GM18520 (cell line): ENCODE measurements around the gene DENR.

Experiments used
- ATAC-seq: cut with Tn5 transposase; IDR thresholded peaks from one replicate; pipeline ENCODE4 v1.9.1; 2021; ENCODE audit not compliant: unreplicated experiment

DENR gene

GRCh38 chr12:122819209-122819785 is 66.7 kb downstream of the DENR start:
- ATAC-seq = no peak

GRCh38 chr12:122820138-122820537 is 67.5 kb downstream of the DENR start:
- no peak for ATAC-seq
